ENCODE results near the gene PTGER1. TPM values are rescaled to one million over a fixed set of nuclear protein-coding genes. Genes with fewer than 3 reads are reported as not detected.

Gene PTGER1
- total RNA-seq, 4 donors from 2014 or later: 0.23 to 4.6 (median 1.3) TPM

DNA sequence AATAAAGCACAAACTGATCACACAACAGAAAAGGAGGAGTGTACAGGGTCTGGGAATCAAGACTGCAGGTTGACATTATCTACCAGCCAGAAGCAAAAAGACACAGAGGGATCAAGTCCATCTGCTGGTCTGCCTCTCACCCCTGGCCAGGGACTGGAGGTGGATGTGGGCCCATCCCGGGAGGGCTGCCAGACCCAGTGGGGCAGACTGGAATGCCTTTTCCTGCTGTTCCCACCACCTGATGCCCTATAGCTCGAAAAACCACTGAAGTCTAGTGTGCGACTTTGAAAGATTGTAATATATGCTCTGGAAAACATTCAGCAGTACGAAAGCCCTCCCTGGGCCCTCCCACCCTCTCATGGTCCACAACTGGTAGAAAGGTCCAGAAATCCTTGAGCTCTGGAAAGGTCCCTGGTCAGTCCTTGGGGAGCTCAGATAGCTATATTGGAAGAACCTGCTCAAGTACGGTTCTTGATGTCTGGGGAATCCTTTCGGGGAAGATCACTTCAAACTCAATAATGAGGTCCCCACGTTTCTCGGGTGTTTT, 40.4 kb upstream of the PTGER1 start:
- H3K4me3 ChIP-seq: peak overlapping the region in 1 of 2 donors; percentile 94
- no peaks in the 10 kb centered on the region for H3K9me3 ChIP-seq
- peak overlapping the region in 3 of 4 donors; percentile 48 to 99 (median 55) for H3K27ac ChIP-seq
- no peak for ATAC-seq
- peaks cover 0 to 41% of the 10 kb centered on the region in 2 donors for H3K36me3 ChIP-seq
- H3K27me3 ChIP-seq: no peaks in the 10 kb centered on the region
- H3K4me1 ChIP-seq: peaks cover 0 to 56% (median 30%) of the 10 kb centered on the region in 3 donors
- TF ChIP-seq POLR2A (IDR thresholded peaks at IDR 0.05) (no peak), EP300 (IDR thresholded peaks at IDR 0.05) (no peak), POLR2AphosphoS5 (IDR thresholded peaks at IDR 0.05) (no peak)
- TF ChIP-seq, protein P1, sequence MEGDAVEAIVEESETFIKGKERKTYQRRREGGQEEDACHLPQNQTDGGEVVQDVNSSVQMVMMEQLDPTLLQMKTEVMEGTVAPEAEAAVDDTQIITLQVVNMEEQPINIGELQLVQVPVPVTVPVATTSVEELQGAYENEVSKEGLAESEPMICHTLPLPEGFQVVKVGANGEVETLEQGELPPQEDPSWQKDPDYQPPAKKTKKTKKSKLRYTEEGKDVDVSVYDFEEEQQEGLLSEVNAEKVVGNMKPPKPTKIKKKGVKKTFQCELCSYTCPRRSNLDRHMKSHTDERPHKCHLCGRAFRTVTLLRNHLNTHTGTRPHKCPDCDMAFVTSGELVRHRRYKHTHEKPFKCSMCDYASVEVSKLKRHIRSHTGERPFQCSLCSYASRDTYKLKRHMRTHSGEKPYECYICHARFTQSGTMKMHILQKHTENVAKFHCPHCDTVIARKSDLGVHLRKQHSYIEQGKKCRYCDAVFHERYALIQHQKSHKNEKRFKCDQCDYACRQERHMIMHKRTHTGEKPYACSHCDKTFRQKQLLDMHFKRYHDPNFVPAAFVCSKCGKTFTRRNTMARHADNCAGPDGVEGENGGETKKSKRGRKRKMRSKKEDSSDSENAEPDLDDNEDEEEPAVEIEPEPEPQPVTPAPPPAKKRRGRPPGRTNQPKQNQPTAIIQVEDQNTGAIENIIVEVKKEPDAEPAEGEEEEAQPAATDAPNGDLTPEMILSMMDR (IDR thresholded peaks at IDR 0.05): no peak
- 45% methylated on average over 4 of the region's 8 CpGs; no CpG with 5 or more reads in 1 of the 2 donors for WGBS, 2 donors (ENCODE audit: low coverage in 1 of 2)

DNA sequence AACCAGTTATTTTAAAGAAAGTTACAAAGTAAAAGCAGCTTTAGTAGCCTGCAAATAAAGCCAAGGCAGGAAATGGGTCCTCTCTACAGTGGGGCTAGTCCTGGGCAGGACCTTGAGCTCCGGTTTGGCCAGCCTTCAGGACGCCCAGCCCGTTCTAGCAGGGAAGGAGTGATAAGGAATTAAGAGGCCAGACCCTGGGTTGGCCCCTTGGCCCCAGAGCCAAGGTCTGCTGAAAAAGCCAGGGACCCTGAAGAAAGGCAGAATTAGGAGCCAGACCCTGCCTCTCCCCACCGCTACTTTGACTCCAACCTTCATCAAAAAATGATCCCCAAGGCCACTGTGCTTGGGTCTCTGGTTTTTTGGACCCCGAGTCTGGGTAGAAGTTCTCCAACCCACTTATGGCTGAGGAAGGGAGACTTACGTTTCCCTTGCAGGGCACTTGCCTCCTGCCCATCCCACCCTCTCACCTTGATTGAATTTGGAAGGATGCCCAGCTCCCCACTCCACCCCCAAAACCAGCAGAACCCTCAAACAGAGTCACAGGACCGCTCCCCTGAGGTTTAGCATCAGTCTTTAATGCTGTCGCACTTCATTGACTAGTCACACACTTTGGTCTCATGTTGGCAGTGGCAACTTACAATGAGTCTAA, 39.2 kb upstream of the PTGER1 start:
- TF ChIP-seq, protein P1 (IDR thresholded peaks at IDR 0.05): no peak
- TF ChIP-seq EP300 (IDR thresholded peaks at IDR 0.05) (no peak), POLR2A (IDR thresholded peaks at IDR 0.05) (no peak)

DNA sequence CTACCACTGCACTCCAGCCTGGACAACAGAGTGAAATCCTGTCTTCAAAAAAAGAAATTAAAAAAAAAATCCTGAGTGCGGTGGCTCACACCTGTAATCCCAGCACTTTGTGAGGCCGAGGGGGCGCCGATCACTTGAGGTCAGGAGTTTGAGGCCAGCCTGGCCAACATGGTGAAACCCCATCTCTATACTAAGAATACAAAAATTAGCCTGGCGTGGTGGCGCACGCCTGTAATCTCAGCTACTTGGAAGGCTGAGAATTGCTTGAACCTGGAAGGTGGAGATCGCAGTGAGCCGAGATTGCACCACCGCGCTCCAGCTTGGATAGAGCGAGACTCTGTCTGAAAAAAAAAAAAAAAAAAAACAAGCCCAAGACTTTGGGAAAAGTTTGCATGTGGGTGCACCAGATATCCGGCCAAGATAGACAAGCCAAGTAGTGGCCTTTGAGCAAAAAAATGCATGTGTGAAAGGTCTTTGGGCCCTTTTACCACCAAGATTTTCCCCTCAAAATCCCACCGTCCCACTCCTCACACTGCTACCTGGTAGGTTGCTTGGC, 37.3 kb upstream of the PTGER1 start:
- Histone ChIP-seq H3K27ac (no peak overlapping the region), H3K4me1 (peaks cover 0 to 55% (median 26%) of the 10 kb centered on the region in 3 donors), H3K9me3 (no peaks in the 10 kb centered on the region), H3K4me3 (no peak overlapping the region), H3K27me3 (no peaks in the 10 kb centered on the region), H3K36me3 (peaks cover 0 to 41% of the 10 kb centered on the region in 2 donors)
- no peak for ATAC-seq
- 76 to 90% methylated on average over 4 to 11 of the region's 14 CpGs for WGBS, 2 donors (ENCODE audit: low coverage in 1 of 2)
- TF ChIP-seq, protein P1 (IDR thresholded peaks at IDR 0.05): no peak
- TF ChIP-seq POLR2A (IDR thresholded peaks at IDR 0.05) (no peak), EP300 (IDR thresholded peaks at IDR 0.05) (no peak)

More for the DNA sequence above, 39.2 kb upstream of the PTGER1 start:
- Histone ChIP-seq H3K27ac (peak overlapping the region in 3 of 4 donors; percentile 18 to 35 (median 26)), H3K4me1 (peaks cover 0 to 59% (median 30%) of the 10 kb centered on the region in 3 donors), H3K9me3 (no peaks in the 10 kb centered on the region), H3K4me3 (no peak overlapping the region), H3K27me3 (no peaks in the 10 kb centered on the region), H3K36me3 (peaks cover 0 to 41% of the 10 kb centered on the region in 2 donors)
- WGBS, 2 donors (ENCODE audit: low coverage in 1 of 2): 37 to 78% methylated on average over 3 to 4 of the region's 8 CpGs
- no peak for ATAC-seq

DNA sequence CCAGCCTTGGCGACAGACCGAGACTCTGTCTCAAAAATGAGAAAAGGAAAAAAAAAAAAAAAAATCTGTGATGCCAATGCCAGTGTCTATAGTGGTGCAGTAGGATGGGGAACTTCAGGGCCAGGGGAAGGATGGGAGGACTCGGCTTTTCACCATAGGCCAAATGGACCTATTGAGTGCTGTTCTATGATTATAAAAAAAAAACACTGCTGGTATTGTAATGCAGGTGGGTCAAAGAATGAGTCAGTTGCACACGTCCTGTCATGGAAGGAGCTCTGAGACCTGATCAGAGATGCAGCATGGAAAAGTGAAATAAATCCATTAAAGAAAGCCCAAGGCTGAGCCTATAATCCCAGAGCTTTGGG, 36.1 kb upstream of the PTGER1 start:
- peaks cover 0 to 35% of the 10 kb centered on the region in 2 donors for H3K36me3 ChIP-seq
- H3K4me3 ChIP-seq: no peak overlapping the region
- no peaks in the 10 kb centered on the region for H3K27me3 ChIP-seq
- 82 to 86% methylated on average over 2 to 3 of the region's 4 CpGs for WGBS, 2 donors (ENCODE audit: low coverage in 1 of 2)
- peaks cover 0 to 46% (median 18%) of the 10 kb centered on the region in 3 donors for H3K4me1 ChIP-seq
- H3K27ac ChIP-seq: peak overlapping the region in 3 of 4 donors; percentile 46 to 76 (median 61)
- no peaks in the 10 kb centered on the region for H3K9me3 ChIP-seq
- TF ChIP-seq, protein P1 (IDR thresholded peaks at IDR 0.05): no peak
- TF ChIP-seq POLR2AphosphoS5 (IDR thresholded peaks at IDR 0.05): no peak
- TF ChIP-seq EP300 (IDR thresholded peaks at IDR 0.05): no peak
- ATAC-seq: no peak

Measured in gastroesophageal sphincter (tissue), 4 donors.